Hepatocyte (in vitro differentiated cells): ENCODE results near the gene MX1.

Source experiments
- EZH2 ChIP-seq: fragments of 200-600 bp; sonication (generic); IDR thresholded peaks from 2 replicates; pipeline ENCODE4 v1.6.1; 2016; ENCODE audit warnings: antibody characterized with exemption, mild to moderate bottlenecking, borderline replicate concordance
- TF ChIP-seq, protein P1 (sequence below): fragments of 200-600 bp; sonication (generic); IDR thresholded peaks from 2 replicates; pipeline ENCODE4 v1.5.1; 2016; ENCODE audit warnings: antibody characterized with exemption, mild to moderate bottlenecking; ENCODE audit not compliant: poor library complexity

- TF ChIP-seq EZH2, result no peak
- TF ChIP-seq, protein P1, sequence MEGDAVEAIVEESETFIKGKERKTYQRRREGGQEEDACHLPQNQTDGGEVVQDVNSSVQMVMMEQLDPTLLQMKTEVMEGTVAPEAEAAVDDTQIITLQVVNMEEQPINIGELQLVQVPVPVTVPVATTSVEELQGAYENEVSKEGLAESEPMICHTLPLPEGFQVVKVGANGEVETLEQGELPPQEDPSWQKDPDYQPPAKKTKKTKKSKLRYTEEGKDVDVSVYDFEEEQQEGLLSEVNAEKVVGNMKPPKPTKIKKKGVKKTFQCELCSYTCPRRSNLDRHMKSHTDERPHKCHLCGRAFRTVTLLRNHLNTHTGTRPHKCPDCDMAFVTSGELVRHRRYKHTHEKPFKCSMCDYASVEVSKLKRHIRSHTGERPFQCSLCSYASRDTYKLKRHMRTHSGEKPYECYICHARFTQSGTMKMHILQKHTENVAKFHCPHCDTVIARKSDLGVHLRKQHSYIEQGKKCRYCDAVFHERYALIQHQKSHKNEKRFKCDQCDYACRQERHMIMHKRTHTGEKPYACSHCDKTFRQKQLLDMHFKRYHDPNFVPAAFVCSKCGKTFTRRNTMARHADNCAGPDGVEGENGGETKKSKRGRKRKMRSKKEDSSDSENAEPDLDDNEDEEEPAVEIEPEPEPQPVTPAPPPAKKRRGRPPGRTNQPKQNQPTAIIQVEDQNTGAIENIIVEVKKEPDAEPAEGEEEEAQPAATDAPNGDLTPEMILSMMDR, result no peak
These were observed 38.8 kb upstream of the MX1 start for GRCh38 chr21:41387042-41387819.
